Caki2 (cell line): ENCODE data around the gene FBXO48. TPM values are rescaled to one million over a fixed set of nuclear protein-coding genes. Genes with fewer than 3 reads are reported as not detected.
"Not testable (repeated sequence)": the region's sequence is repeated elsewhere in the genome, so short reads cannot be mapped to it uniquely, and the experiment has no call there.

Experiments used
- DNase-seq: peaks from one replicate; pipeline ENCODE4 v3.0.0-alpha.2; 2015; ENCODE audit warnings: low read depth
- in situ Hi-C: cut with HindIII; loops from 2 replicates; pipeline ENCODE4 v1.10.0; 2016; ENCODE audit warnings: low sequenced_read_pairs, low pct_unique_long_range_greater_than_20kb, mixed read lengths
- total RNA-seq: library from RNA; depleted of rRNA; stranded (reverse); fragments of >200 nt; shearing (Covaris generic); gene quantifications from 2 replicates; pipeline ENCODE4 v1.2.3, GENCODE V29; 2014; ENCODE audit warnings: low replicate concordance; rRNA removed

The FBXO48 gene
- 0.44 and 0.52 TPM in 2 replicates for total RNA-seq

- in situ Hi-C loops, result no loop called here
- peak; percentile 99 for DNase-seq
Observed at GRCh38 chr2:68467077-68467960, at the start of gene FBXO48, which contains the start of gene APLF. Gene FBXO48, minus strand, starts transcription at chr2:68467294. Its CDS starts 2,149 bp downstream, at chr2:68465145. Gene APLF, plus strand, starts transcription at chr2:68467585. Its CDS starts 147 bp downstream, at chr2:68467732.

GRCh38 chr2:68516051-68516955 is 49.2 kb upstream of the FBXO48 start:
- in situ Hi-C loops, result no loop called here
- no peak for DNase-seq

GRCh38 chr2:68514316-68514929 is 47.3 kb upstream of the FBXO48 start:
- DNase-seq, result no peak
- in situ Hi-C loops, result no loop called here

GRCh38 chr2:68512966-68513365 is 45.9 kb upstream of the FBXO48 start:
- in situ Hi-C loops, result no loop called here

GRCh38 chr2:68512326-68512725 is 45.2 kb upstream of the FBXO48 start:
- in situ Hi-C loops, result no loop called here
- DNase-seq, result no peak

More at GRCh38 chr2:68512966-68513365, 45.9 kb upstream of the FBXO48 start:
- DNase-seq, result no peak

GRCh38 chr2:68506170-68506569 is 39.1 kb upstream of the FBXO48 start:
- DNase-seq, result no peak
- in situ Hi-C loops, result no loop called here

GRCh38 chr2:68505603-68506159 is 38.6 kb upstream of the FBXO48 start:
- DNase-seq, result no peak
- in situ Hi-C loops, result no loop called here

GRCh38 chr2:68501768-68502167 is 34.7 kb upstream of the FBXO48 start:
- DNase-seq, result no peak
- in situ Hi-C loops, result no loop called here

GRCh38 chr2:68500649-68501048 is 33.6 kb upstream of the FBXO48 start:
- in situ Hi-C loops, result no loop called here
- DNase-seq, result no peak

- in situ Hi-C loops, result no loop called here
- no peak for DNase-seq
Observed at GRCh38 chr2:68499133-68499532, 32.0 kb upstream of the FBXO48 start.

- no peak for DNase-seq
- in situ Hi-C loops, result no loop called here
Observed at GRCh38 chr2:68491582-68491981, 24.5 kb upstream of the FBXO48 start.

GRCh38 chr2:68489282-68489681 is 22.2 kb upstream of the FBXO48 start:
- DNase-seq, result no peak
- in situ Hi-C loops, result no loop called here

GRCh38 chr2:68488605-68489004 is 21.5 kb upstream of the FBXO48 start:
- in situ Hi-C loops, DNase-seq: not testable (repeated sequence)

GRCh38 chr2:68487773-68488355 is 20.8 kb upstream of the FBXO48 start:
- in situ Hi-C loops, result no loop called here
- no peak for DNase-seq

GRCh38 chr2:68483011-68483410 is 15.9 kb upstream of the FBXO48 start:
- DNase-seq, result no peak
- in situ Hi-C loops, result no loop called here

GRCh38 chr2:68482296-68482820 is 15.3 kb upstream of the FBXO48 start:
- in situ Hi-C loops, result no loop called here
- DNase-seq, result no peak

- DNase-seq, result no peak
- in situ Hi-C loops, result no loop called here
Observed at GRCh38 chr2:68478688-68479087, 11.6 kb upstream of the FBXO48 start.

- no peak for DNase-seq
- in situ Hi-C loops, result no loop called here
Observed at GRCh38 chr2:68476454-68476853, 9.4 kb upstream of the FBXO48 start.
